Measurements from ENCODE around the gene MYO1D.

The MYO1D gene

DNA sequence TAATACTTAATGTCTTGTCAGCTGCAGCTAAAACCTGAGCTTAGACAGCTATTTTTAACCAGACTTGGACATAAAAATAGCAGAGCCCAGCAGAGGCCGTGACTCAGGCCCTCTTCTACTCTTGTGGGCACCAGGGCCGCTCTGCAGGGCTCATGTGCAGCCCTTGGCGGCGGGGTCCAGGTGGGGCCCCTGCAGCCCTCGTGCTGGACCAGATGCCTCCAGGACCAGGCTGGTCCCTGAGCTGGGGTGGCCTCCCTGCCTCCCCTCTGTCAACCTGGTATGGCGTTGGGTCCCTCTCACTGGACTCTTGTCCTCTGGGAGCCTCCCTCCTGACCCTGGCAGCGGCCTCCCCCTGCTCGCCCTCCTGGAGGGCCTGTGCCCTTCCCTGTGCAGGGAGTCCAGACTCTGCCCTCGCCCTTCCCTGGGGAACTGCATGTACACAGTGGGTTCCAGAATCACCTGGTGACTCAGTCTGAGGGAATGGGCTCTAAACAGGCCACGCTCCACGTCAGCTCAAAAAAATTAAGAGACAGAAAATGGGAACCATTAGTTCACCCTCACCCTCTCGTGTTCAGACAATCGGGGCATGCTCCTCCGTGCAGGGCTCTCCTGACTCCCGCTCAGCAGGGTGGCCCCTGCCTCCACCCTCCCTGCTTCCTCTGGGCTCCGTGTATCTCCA lies 380.4 kb downstream of the MYO1D start:
- no peak for DNase-seq

DNA sequence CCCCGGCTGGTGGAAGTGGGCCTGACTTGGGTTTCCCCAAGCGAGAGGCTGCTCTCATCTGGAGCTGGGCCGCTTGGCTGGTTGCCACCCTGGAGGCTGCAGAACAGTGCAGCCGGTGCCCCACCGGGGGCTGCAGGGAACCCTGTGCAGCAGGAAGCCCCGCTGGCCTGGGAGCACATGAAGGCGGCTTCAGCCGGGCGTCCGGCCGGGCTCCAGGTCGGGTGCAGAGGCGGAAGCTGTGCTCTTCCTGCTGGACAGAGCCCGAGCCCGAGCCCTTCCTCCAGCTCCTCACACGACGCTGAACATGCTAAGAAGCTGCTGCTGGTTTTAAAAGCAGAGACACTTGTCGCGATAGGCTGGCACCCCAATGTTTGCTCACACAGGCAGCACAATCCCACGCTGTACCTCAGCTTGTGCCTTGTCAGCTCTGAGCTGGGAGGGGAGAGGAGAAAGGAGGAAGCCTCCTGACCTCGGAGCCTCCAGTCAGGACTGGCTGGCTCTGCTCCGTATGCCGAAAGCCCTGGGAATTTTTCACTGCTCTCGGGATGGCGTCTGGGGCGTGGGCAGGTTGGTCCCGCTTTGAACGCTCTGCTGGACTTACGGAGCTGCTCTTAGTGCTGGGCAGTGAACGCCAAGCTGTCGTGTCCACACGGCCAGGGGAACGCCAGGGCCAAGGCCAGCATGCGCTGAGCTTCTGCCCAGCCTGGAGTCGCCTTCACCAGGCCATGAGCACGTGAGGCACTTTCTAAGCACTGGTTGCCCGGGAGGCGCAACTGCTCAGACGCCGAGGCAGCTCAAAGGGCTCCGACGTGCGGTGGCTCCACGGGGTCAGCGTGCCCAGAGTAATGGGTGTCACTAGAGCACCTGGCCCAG lies 381.3 kb downstream of the MYO1D start:
- no peak for DNase-seq

DNA sequence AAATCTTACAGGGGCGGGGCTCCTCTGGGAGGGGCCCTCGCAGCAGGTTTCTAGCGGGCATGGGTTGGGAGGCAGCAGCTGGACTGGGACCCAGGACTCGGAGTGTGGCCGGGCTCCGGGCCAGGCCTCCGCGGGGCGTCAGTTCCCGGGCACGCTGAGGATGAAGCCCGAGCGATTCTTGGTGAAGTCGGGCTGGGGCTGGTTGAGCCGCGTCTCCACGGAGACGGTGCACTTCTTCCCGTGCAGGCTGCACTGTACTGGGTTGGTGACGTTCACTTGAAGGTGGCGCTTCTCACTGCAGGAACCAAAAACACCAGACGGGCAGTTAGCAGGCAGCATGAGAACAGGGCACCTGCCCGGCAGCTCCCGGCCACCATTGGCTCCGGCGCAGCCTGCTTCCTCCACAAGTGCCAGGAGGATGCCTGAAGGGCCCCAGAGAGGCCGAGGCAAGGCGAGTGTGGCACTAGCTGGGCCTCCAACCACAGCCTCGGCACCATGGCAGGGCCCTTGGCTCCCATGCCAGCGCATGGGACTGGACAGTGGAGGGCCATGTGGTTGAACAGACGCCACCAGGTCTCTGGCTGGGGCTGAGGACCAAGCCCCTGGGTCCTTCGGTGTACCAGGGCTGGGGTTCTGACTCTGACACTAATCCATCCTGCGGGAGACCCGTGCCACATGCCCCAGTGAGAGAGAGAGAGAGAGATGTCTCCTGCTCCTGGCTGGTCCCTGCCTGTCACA lies 382.1 kb downstream of the MYO1D start:
- no peak for DNase-seq

DNA sequence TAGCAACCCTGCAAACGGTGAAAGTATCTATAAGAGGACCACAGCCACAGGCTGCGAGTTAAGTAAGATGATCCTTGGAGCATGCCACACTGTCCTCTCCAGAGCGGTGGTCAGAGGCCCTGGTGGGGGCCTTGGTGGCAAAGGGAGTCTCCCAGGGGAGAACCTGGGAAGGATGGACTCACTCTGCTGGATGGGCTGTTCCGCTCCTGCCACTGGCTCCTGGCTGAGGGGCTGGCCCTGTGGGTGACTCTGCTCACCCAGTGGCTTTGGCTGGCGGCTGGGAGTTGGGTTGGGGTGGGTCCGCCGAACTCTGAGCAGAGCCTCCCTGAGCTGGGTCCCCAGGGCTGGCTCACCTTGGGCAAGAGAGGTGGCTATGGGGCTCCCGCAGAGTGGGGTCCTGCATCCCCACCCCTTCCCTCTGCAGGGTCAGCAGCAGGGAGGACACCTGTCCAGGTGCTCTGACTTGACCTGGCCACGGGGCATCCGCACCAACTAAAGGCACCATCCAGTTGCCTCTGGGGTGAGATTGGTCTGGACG lies 382.9 kb downstream of the MYO1D start:
- no peak for DNase-seq

DNA sequence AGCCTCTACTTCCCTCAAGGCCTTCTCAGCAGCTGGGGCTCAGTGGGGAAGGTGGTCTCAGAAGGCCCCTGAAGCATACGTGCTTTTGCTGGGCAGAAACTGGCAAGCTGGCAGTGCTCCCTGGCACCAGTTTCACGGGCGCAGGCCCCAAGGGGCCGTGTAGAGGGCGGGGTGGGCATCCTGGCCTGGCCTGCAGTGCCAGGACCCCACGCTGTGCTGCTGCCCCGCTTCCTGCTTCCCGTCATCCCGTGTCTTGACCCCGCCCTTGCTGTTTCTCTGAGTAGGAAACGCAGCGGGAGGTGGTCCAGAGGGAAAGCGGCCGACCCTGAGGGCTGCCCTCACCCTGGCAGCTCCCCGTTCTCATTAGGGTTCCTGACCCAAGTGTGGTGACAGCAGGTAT lies 383.4 kb downstream of the MYO1D start:
- DNase-seq: no peak

DNA sequence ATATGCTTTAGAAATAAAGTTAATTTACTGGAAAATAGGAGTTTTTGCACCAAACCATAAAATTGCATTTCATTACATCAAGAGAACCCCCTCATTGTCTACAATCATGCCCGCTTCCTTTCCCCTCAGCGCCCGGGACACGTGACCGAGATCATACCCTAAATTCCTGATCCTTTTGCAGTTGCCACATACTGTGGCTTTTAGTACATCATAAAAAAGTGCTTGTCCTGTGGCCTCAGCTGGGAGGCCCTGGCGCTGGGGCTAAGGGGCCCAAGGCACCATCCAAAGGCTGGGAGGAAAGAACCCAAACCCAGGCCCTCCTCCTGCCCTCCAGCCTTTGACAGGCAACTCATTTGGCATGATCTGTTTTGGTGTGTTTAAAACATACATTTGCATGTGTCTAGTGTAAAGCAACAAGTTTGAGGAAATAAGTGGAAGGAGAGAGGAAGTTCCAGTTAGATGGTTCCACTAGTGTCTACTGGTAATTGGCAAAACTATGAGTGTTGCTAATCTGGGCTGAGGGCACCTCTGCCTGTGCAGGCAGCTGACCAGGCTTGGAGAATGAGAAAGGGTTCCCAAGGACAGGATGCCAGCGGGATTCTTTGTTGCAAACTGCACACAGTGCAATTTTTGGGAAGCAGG lies 384.2 kb downstream of the MYO1D start:
- no peak for DNase-seq

DNA sequence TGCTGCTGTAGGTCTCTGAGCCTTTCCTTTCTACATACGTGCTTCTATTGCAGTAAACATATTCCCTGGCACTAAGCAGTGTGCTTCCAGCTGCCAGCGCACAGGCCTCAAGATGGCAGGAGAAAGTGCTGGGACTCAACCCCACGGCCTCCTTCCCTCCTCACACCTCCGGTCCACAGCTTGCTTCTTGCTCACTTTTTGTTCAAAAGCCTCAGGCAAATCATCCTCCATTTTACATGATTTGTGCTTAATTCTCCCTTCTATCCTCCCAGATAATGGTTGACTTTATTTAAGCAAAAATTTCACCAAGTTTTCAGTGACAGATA lies 384.7 kb downstream of the MYO1D start:
- DNase-seq: no peak

DNA sequence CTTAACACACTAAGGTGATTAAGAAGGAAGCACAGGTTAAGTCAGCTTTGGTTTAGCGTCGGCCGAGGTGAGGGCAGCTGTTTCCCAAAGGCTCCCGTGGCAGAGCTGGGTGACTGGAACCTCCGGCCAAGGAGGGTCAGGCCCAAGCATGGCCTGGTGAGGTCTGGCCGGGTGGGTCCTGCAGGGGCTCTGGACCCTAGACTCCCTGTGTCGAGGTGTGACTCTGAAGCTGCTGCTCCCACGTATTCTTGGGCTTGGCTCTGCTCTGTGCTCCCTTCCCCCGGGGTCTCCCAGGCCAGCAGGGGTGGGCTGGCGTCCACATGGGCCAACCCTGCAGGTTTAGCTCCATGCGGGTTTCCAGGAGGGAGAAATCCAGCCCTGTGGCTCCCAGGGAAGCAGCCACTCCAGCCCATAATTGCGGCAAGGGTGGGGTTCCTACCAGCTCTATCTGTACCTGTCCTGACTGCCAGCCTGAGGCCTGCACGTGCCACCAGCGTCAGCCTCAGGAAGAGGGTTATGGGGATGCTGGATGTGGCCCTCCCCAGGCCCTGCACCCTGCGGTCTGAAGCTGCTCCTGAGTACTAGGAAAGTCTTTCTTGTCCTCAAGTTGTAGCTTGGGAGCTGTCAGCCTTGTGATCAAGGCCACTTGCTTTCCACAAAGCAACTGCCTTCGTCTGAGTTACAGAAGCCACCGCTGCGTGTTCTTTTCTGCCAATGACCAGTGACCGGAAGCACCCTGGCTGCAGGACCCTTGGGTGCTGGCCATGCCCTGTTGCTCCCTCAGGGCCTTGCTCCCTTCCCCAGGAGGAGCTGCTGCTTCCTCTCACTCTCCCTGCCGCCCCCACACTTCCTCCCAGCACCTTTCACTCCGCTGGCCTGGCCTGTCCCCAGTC lies 385.3 kb downstream of the MYO1D start:
- no peak for DNase-seq

DNA sequence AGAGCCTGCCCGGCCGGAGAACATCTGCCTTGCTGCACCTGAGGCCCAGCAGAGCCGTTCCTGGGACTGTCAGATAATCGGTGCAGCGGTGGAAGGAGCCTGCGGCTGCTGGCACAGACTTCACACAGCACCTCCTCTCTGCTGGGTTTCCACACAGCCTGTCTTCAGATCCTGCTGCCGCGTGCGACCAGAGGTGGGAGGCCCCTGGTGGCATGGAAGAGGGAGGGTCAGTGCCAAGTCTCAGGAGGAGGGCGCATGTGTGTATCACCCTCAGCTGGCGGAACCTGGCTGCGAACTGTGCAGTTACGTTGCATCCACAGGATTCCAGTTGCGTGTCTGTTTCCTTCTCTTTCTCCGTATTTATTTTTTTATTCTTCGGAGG lies 386.8 kb downstream of the MYO1D start:
- no peak for DNase-seq

DNA sequence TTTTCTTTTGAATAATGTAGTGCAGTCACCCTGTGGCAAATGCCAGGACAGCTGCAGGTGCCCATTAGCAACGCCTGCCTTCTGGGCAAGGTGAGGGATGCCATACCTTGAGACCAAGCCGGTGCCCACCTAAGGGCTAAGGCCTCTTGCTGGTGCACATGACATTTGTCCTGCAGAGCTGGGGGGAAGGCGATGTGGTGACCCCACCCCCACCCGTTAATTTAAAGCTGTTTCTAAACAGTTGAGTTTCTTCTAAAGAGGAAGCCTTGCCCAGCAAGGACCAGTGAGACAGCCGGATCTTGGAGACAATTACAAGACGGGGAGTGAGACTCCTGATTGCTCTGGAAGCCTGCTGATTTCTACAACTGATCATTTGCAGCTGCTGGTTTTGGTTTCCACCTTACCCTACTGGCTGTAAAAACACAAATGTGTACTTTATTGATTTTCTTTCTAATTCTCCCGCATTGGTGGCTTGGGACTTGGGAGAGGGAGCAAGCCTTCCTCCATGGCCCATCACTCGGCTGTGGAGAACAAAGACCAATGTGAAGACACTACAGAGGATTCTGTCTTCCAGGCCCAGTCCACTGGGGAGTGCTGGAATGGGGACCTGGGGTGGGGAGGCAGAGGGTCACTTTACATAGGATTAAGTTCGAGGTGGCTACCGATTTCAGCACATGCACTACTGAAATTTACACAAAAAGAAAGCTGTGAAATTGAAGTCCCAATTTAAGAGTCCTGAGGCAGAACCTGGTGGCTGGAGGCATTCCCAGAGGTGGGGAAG lies 387.4 kb downstream of the MYO1D start:
- DNase-seq: no peak

DNA sequence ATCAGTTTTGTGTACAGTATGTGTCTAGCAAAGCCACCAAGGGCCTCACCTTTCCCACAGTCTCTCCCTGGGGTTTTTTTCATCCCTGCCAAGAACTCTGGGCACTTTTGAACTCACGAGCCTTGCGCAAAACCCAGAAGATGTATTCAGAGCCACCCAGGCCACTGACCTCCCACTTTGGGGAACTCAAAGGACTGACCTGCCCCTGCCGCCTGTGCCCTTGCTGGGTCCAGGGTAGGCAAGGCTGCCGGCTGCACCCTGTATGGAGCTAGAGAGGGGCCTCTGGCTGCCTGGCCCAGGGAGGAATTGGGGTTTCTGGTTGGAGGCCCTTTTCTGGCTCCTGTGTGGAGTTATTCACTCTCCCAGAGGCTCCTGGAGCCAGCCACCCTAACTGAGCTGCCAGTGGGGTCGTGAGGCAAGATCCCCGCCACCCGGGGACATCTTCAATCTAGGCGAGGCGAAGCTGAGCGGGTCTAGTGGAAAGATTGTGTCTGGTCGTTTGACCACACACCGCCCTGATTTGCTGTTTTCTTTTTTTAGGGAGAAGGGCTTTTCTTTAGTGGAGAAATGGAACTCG lies 388.2 kb downstream of the MYO1D start:
- DNase-seq: no peak

DNA sequence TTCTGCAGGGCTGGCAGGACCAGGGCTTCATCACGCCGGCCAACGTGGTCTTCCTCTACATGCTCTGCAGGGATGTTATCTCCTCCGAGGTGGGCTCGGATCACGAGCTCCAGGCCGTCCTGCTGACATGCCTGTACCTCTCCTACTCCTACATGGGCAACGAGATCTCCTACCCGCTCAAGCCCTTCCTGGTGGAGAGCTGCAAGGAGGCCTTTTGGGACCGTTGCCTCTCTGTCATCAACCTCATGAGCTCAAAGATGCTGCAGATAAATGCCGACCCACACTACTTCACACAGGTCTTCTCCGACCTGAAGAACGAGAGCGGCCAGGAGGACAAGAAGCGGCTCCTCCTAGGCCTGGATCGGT lies 388.8 kb downstream of the MYO1D start:
- no peak for DNase-seq

DNA sequence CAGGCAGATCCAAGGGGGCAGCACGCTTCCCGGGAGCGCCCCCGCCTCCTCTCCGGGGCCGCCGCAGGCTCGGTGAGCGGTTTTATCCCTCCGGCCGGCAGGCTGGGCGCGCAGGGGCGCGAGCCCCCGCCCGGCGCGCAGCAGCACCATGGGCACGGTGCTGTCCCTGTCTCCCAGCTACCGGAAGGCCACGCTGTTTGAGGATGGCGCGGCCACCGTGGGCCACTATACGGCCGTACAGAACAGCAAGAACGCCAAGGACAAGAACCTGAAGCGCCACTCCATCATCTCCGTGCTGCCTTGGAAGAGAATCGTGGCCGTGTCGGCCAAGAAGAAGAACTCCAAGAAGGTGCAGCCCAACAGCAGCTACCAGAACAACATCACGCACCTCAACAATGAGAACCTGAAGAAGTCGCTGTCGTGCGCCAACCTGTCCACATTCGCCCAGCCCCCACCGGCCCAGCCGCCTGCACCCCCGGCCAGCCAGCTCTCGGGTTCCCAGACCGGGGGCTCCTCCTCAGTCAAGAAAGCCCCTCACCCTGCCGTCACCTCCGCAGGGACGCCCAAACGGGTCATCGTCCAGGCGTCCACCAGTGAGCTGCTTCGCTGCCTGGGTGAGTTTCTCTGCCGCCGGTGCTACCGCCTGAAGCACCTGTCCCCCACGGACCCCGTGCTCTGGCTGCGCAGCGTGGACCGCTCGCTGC lies 389.3 kb downstream of the MYO1D start:
- DNase-seq: no peak

DNA sequence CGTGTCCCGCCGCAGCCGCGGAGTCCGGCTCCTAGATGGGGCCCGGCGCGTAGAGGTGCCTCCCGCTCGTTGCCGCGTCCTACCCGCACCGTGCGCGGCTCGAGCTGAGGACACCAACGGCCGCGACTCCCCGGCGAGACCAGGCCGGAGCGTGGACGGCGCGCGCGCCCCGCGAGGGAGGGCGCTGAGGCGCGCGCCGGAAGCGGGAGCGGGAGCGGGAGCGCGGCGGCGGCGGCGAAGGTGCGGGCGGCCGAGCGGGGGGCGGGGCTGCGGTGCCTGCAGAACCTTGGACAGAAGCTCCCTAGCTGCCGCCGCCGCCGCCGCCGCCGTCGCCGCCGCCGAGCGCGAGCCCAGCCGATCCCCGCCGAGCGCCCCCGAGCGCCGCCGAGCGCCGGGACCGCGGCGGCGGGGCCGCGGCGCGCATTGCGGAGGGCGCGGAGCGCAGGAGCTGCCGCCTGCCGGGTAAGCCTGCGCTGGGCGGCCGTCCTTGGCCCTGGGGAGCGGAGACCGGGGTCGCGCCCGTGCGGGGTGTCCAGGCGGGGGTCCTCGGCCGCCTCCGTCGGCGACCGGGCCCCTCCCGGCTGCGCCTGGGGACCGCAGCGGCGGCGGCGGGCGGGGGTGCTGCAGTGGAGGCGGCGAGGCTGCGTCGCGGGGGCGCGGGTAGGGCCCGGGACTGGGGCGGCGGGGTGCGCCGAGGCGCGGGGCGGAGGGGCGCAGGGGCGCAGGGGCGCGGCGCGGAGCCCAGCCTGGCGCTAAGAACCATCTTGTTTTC lies 390.0 kb downstream of the MYO1D start, which contains the start of gene CDK5R1:
CDK5R1 (plus strand) TSS at position 293 of the 772 bp plus-strand sequence. CDS start 628 bp downstream, outside the sequence.
- DNase-seq: peak; percentile 71

DNA sequence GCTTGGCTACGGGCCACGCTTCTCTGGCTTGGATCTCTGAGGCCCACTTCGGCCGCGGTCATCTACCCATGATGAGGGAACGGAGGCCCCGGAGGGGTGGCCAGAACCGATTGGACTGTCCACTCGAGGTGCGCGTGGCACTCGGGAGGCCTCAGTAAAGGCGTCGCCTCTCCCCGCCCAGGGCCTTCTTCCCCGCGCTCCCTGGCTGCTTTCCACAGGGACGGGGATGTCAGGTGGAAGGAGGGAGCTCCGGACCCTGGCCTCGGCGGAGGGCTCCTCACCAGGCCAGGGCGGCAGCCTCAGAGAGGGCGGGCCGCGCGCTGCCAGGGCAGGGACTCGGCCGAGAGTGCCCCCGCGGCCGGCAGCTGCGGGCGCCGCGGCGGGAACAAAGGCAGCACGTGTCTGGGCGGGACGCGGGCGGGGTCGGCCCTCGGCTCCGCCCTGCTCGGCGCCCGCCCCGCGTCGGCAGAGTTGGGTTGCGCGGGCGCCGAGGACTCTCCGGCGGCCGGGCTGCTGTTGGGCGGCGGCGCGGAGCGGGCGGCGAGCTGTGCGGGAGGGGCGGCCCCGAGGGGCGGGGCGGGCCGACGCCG lies 390.7 kb downstream of the MYO1D start:
- DNase-seq: peak; percentile 70

DNA sequence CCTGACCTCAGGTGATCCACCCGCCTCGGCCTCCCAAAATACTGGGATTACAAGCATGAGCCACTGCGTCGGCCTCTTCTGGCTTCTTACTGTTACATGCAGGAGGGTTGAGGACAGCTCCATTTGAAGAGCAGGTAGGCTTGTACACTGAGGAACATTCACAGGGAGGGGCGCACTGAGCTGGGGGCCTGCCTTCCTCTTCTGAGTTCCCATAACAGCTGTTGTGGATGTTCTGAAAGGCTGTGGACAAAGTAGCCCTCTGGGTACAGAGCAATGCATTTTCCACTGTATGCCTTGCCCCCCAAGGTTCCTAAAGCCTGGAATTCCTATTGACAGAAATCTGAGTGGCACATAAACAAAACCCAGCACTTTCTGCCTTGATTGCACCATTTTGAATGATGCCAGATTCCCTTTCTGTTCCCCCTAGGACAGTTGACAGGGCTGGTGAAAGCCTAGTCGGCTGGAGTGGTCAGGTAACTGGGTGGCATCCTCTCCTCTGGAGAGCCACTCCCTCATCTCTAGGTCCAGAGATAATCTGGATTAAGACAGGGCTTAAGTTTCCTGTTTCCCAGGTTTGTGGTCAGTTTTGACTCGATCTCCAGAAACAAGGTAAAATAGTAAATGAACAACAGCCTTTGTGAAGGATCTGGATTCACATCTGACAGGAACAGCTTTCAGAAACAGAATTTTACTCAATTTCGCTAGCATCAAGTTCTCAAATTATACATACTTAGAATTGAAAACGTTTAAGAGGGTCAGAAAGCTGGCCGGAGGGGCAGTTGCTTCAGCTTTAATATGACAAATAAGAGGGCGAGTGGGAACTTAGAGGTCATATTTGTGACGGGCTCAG lies 391.4 kb downstream of the MYO1D start:
- DNase-seq: no peak

DNA sequence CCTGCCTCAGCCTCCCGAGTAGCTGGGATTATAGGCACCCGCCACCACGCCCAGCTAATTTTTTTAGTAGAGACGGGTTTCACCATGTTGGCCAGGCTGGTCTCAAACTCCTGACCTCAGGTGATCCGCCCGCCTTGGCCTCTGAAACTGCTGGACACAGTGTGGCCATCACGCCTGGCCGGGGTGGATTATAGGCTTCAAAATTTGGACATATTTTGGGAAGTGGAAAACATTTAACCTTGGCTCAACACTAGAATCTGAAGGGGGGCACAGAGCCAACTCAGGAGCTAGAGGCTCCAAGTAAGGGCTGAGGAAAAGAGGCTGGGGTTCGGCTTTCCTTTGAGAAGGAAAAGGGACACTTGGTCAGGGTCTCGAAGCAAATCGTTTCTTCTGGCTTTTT lies 392.3 kb downstream of the MYO1D start:
- no peak for DNase-seq

DNA sequence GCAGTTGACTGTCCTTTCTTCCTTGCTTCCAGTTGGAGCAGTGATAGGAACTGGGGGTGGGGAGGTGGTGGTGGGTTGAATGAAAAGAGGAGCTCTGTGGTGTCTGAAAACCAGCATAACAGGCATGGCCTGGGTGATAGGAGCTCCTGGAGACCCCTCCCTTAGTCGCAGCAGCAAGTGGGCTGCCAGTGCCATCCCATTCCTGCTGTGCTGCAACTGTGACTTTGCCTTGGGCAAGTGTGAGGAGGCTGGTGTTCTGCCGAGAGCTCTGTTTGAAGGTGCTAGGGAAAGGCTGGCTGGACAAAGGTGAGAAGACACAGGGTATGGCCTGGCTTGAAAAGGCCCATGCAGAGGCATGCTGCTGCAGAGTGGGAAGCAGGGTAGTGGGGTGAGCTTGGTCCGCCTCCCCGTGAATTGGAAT lies 392.9 kb downstream of the MYO1D start:
- DNase-seq: no peak

Measured in central memory CD4-positive, alpha-beta T cell (primary cell).